ENCODE measurements around the gene NLGN1.

DNA sequence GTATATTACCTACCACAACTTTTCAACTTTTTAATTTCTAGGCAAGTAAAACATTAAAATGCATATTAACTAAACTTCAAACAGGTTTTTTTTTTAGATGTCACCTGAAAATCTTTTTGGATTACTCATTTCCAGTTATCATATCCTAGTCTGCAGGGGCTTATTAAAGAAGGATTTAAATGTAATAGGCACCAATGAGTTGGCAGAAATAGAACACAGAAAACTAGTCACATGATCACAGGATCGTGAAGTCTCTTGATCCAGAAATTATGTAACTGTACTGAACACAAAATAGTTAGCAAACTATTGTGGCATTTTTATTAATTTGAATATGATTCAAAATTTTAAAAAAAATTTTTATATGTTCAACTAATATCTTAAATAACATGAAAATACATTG, 807.2 kb downstream of the NLGN1 start:
- TF ChIP-seq, protein P1, sequence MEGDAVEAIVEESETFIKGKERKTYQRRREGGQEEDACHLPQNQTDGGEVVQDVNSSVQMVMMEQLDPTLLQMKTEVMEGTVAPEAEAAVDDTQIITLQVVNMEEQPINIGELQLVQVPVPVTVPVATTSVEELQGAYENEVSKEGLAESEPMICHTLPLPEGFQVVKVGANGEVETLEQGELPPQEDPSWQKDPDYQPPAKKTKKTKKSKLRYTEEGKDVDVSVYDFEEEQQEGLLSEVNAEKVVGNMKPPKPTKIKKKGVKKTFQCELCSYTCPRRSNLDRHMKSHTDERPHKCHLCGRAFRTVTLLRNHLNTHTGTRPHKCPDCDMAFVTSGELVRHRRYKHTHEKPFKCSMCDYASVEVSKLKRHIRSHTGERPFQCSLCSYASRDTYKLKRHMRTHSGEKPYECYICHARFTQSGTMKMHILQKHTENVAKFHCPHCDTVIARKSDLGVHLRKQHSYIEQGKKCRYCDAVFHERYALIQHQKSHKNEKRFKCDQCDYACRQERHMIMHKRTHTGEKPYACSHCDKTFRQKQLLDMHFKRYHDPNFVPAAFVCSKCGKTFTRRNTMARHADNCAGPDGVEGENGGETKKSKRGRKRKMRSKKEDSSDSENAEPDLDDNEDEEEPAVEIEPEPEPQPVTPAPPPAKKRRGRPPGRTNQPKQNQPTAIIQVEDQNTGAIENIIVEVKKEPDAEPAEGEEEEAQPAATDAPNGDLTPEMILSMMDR (IDR thresholded peaks at IDR 0.05): no peak
- TF ChIP-seq EZH2 (IDR thresholded peaks at IDR 0.05): no peak
- no peak for TF ChIP-seq EZH2phosphoT487 (IDR thresholded peaks at IDR 0.05)
